Endothelial cell (in vitro differentiated cells): ENCODE measurements around the gene RAB14. TPM values are rescaled to one million over a fixed set of nuclear protein-coding genes. Genes with fewer than 3 reads are reported as not detected.

ENCODE experiments used
- DNase-seq: peaks from one replicate; pipeline ENCODE4 v3.0.0; 2021; ENCODE audit warnings: low spot score
- H3K27ac Mint-ChIP-seq: one replicate; pipeline ENCODE4 v1.8.0; 2021; ENCODE audit warnings: mixed read lengths, inconsistent platforms; ENCODE audit not compliant: unreplicated experiment
- H3K27me3 Mint-ChIP-seq: one replicate; pipeline ENCODE4 v1.8.0; 2021; ENCODE audit warnings: mild to moderate bottlenecking, moderate library complexity, mixed read lengths, inconsistent platforms; ENCODE audit not compliant: unreplicated experiment
- H3K36me3 Mint-ChIP-seq: one replicate; pipeline ENCODE4 v1.8.0; 2021; ENCODE audit warnings: mild to moderate bottlenecking, low read depth, mixed read lengths, inconsistent platforms; ENCODE audit not compliant: unreplicated experiment
- H3K4me1 Mint-ChIP-seq: one replicate; pipeline ENCODE4 v1.8.0; 2021; ENCODE audit warnings: mild to moderate bottlenecking, mixed read lengths, inconsistent platforms; ENCODE audit not compliant: unreplicated experiment
- H3K4me3 Mint-ChIP-seq: one replicate; pipeline ENCODE4 v1.8.0; 2021; ENCODE audit warnings: mild to moderate bottlenecking, mixed read lengths, inconsistent platforms; ENCODE audit not compliant: unreplicated experiment
- H3K9me3 Mint-ChIP-seq: one replicate; pipeline ENCODE4 v1.8.0; 2021; ENCODE audit warnings: mixed read lengths, inconsistent platforms; ENCODE audit not compliant: unreplicated experiment
- CTCF ChIP-seq: fragments of 200-600 bp; sonication (generic); IDR thresholded peaks from one replicate; pipeline ENCODE4 v1.5.0; 2021; ENCODE audit warnings: antibody characterized with exemption; ENCODE audit not compliant: unreplicated experiment
- total RNA-seq: library from RNA; stranded (reverse); fragmentation: NEBNext Ultra II Directional; extraction: Animal tissue kit (Norgen Biotek cat#: 25700); gene quantifications from one replicate; pipeline ENCODE4 v1.2.1, GENCODE V29; 2021; ENCODE audit not compliant: unreplicated experiment

The RAB14 gene
- total RNA-seq, 1 donor from 2014 or later, result 81.6 TPM

GRCh38 chr9:121216271-121216805 lies 14.7 kb upstream of the RAB14 start:
- H3K27ac Mint-ChIP-seq, result no peak overlapping the region
- no peak for DNase-seq
- no peak overlapping the region for H3K4me3 Mint-ChIP-seq
- no peak for TF ChIP-seq CTCF
- no peaks in the 10 kb centered on the region for H3K36me3 Mint-ChIP-seq
- no peaks in the 10 kb centered on the region for H3K9me3 Mint-ChIP-seq
- peaks cover 15% of the 10 kb centered on the region for H3K4me1 Mint-ChIP-seq
- H3K27me3 Mint-ChIP-seq, result no peaks in the 10 kb centered on the region

GRCh38 chr9:121214005-121214404 lies 12.3 kb upstream of the RAB14 start:
- Mint-ChIP-seq H3K4me1 (peaks cover 15% of the 10 kb centered on the region), H3K4me3 (no peak overlapping the region), H3K27me3 (peaks cover 2% of the 10 kb centered on the region), H3K27ac (no peak overlapping the region), H3K36me3 (no peaks in the 10 kb centered on the region), H3K9me3 (no peaks in the 10 kb centered on the region)
- no peak for DNase-seq
- no peak for TF ChIP-seq CTCF

GRCh38 chr9:121213136-121213806 lies 11.6 kb upstream of the RAB14 start:
- H3K27ac Mint-ChIP-seq, result no peak overlapping the region
- H3K4me1 Mint-ChIP-seq, result peaks cover 15% of the 10 kb centered on the region
- no peaks in the 10 kb centered on the region for H3K36me3 Mint-ChIP-seq
- TF ChIP-seq CTCF, result peak; percentile 91
- no peak overlapping the region for H3K4me3 Mint-ChIP-seq
- peaks cover 2% of the 10 kb centered on the region for H3K27me3 Mint-ChIP-seq
- peak; percentile 94 for DNase-seq
- H3K9me3 Mint-ChIP-seq, result no peaks in the 10 kb centered on the region

- Mint-ChIP-seq H3K9me3 (no peaks in the 10 kb centered on the region), H3K4me1 (peaks cover 10% of the 10 kb centered on the region), H3K27me3 (peaks cover 2% of the 10 kb centered on the region), H3K36me3 (no peaks in the 10 kb centered on the region), H3K4me3 (no peak overlapping the region), H3K27ac (no peak overlapping the region)
- TF ChIP-seq CTCF, result no peak
- no peak for DNase-seq
Observed at GRCh38 chr9:121210536-121210935, 8.9 kb upstream of the RAB14 start.

GRCh38 chr9:121207371-121207940 lies 5.8 kb upstream of the RAB14 start:
- no peak for TF ChIP-seq CTCF
- Mint-ChIP-seq H3K27ac (no peak overlapping the region), H3K36me3 (peaks cover under 1% of the 10 kb centered on the region), H3K9me3 (no peaks in the 10 kb centered on the region), H3K27me3 (peaks cover 2% of the 10 kb centered on the region), H3K4me1 (peaks cover under 1% of the 10 kb centered on the region), H3K4me3 (no peak overlapping the region)
- no peak for DNase-seq
